Endothelial cell of umbilical vein (primary cell): ENCODE data around the gene CROCC. TPM values are rescaled to one million over a fixed set of nuclear protein-coding genes. Genes with fewer than 3 reads are reported as not detected.

Experiments
- BruUV-seq: library from RNA; stranded (reverse); fragments of 400-500 nt; replicated peaks from 2 replicates; lab custom pipeline; 2021; lab: Mats Ljungman, UMichigan
- CTCF ChIA-PET: fragments of 300-600, 350-600 bp; sonication (Branson Sonifier 250); formaldehyde crosslinking; loops from one replicate; lab custom pipeline; 2021; ENCODE audit warnings: antibody characterized with exemption, inconsistent platforms; lab: Charles Lee
- POLR2A ChIA-PET: fragments of 300-600, 350-600 bp; sonication (Branson Sonifier 250); formaldehyde crosslinking; loops from one replicate; lab custom pipeline; 2021; ENCODE audit warnings: antibody characterized with exemption, inconsistent platforms; lab: Charles Lee
- DNase-seq: peaks from one replicate; pipeline ENCODE4 v3.0.0-alpha.2; 2011; ENCODE audit warnings: low read depth, low spot score
- FAIRE-seq: peaks from 2 replicates; lab custom pipeline; 2011; peaks lifted over from hg19 to GRCh38; lab: Jason Lieb, UNC
- H2AFZ ChIP-seq: 2 replicates; pipeline ENCODE4 v1.6.0; 2012; ENCODE audit warnings: low read depth, low read length, control low read depth, inconsistent platforms
- H3K27ac ChIP-seq: 2 replicates; pipeline ENCODE4 v1.5.1; 2011; ENCODE audit warnings: low read depth, mild to moderate bottlenecking, control low read depth, low read length, moderate library complexity; ENCODE audit not compliant: insufficient read depth
- H3K27me3 ChIP-seq, 2 experiments: 2 replicates each; pipeline versions ENCODE4 v1.6.0 to v1.6.1; 2011; ENCODE audit warnings: low read length in 2 of 2, mixed read lengths in 1 of 2; ENCODE audit not compliant: control insufficient read depth in 2 of 2, insufficient read depth in 2 of 2
- H3K36me3 ChIP-seq, 2 experiments: 2 replicates in 1 of 2; 3 replicates in 1 of 2; pipeline ENCODE4 v1.5.1; 2011; ENCODE audit warnings: low read length in 2 of 2, mild to moderate bottlenecking in 1 of 2, moderate library complexity in 1 of 2; ENCODE audit not compliant: control insufficient read depth in 2 of 2, insufficient read depth in 2 of 2; ENCODE audit errors: extremely low read depth in 1 of 2
- H3K4me1 ChIP-seq: 3 replicates; pipeline ENCODE4 v1.5.1; 2011; ENCODE audit warnings: mild to moderate bottlenecking, low read length; ENCODE audit not compliant: control insufficient read depth, insufficient read depth; ENCODE audit errors: extremely low read depth
- H3K4me2 ChIP-seq: 2 replicates; pipeline ENCODE4 v1.6.1; 2011; ENCODE audit warnings: low read length, control low read depth, mixed read lengths; ENCODE audit not compliant: insufficient read depth
- H3K4me3 ChIP-seq, 3 experiments: fragments of 200-600 bp in 1 of 3; sonication (generic), shearing (Covaris generic) in 1 of 3; replicated peaks in 1 of 3; 2 replicates each; pipeline ENCODE4 v1.5.1; 2011 to 2016; ENCODE audit warnings: control low read depth in 3 of 3, low read length in 3 of 3, mild to moderate bottlenecking in 2 of 3, inconsistent platforms in 1 of 3, low read depth in 1 of 3, moderate library complexity in 1 of 3; ENCODE audit not compliant: insufficient read depth in 1 of 3
- H3K79me2 ChIP-seq: 2 replicates; pipeline ENCODE4 v1.6.0; 2012; ENCODE audit warnings: low read length, inconsistent platforms; ENCODE audit not compliant: control insufficient read depth, insufficient read depth
- H3K9ac ChIP-seq: replicated peaks from 2 replicates; pipeline ENCODE3; 2011; ENCODE audit warnings: low read length, control low read depth; ENCODE audit not compliant: insufficient read depth; ENCODE audit errors: extremely low read depth
- H3K9me1 ChIP-seq: replicated peaks from 3 replicates; pipeline ENCODE4 v1.6.0; 2011; ENCODE audit warnings: mild to moderate bottlenecking, low read length; ENCODE audit not compliant: control insufficient read depth, insufficient read depth; ENCODE audit errors: extremely low read depth
- H3K9me3 ChIP-seq: replicated peaks from 2 replicates; pipeline ENCODE4 v1.5.1; 2012; ENCODE audit warnings: low read length, inconsistent platforms; ENCODE audit not compliant: control insufficient read depth, insufficient read depth
- H4K20me1 ChIP-seq: replicated peaks from 2 replicates; pipeline ENCODE3; 2011; ENCODE audit warnings: mild to moderate bottlenecking, low read length; ENCODE audit not compliant: control insufficient read depth, insufficient read depth; ENCODE audit errors: extremely low read depth
- EZH2 ChIP-seq: IDR thresholded peaks from 2 replicates; pipeline ENCODE4 v1.6.1; 2012; ENCODE audit warnings: borderline replicate concordance, low read depth, mild to moderate bottlenecking, moderate library complexity, low read length, inconsistent platforms; ENCODE audit not compliant: severe bottlenecking
- FOS ChIP-seq: IDR thresholded peaks from 2 replicates; pipeline ENCODE4 v1.6.1; 2011; ENCODE audit warnings: mild to moderate bottlenecking, low read length, moderate library complexity, borderline replicate concordance; ENCODE audit not compliant: insufficient read depth
- GATA2 ChIP-seq: IDR thresholded peaks from 2 replicates; pipeline ENCODE4 v1.7.0; 2011; ENCODE audit warnings: low read depth, mild to moderate bottlenecking, moderate library complexity, mixed read lengths, low read length; ENCODE audit not compliant: insufficient read length, insufficient read depth
- JUN ChIP-seq: IDR thresholded peaks from 2 replicates; pipeline ENCODE4 v1.6.1; 2011; ENCODE audit warnings: borderline replicate concordance, low read depth; ENCODE audit not compliant: insufficient read length, insufficient read depth
- MYC ChIP-seq: IDR thresholded peaks from one replicate; pipeline ENCODE4 v1.6.1; 2011; ENCODE audit warnings: mild to moderate bottlenecking, low read depth, low read length
- POLR2A ChIP-seq: IDR thresholded peaks from 2 replicates; pipeline ENCODE4 v1.6.1; 2012; ENCODE audit warnings: low read depth, mild to moderate bottlenecking, control low read depth, low read length
- POLR2AphosphoS5 ChIP-seq: IDR thresholded peaks from 2 replicates; pipeline ENCODE4 v1.6.1; 2012; ENCODE audit warnings: low read depth, mild to moderate bottlenecking, control low read depth, low read length, moderate library complexity; ENCODE audit not compliant: insufficient read depth
- dilution Hi-C: fragments of 300-500 bp; cut with MboI; formaldehyde crosslinking; loops from one replicate; pipeline ENCODE4 v1.15.0; 2019; ENCODE audit warnings: low sequenced_read_pairs; ENCODE audit not compliant: extremely low pct_ligation_motif_present
- intact Hi-C: fragments of 100-400 bp; cut with micrococcal nuclease; formaldehyde crosslinking; loops from one replicate; pipeline ENCODE4 v1.10.0; 2022
- polyA plus RNA-seq, 4 experiments: library from polyadenylated mRNA; depleted of rRNA in 3 of 4; stranded (reverse) in 3 of 4; unstranded in 1 of 4; fragments of >200 nt; gene quantifications; 2 replicates each; pipeline versions ENCODE4 v1.2.1 to v1.2.3, GENCODE V29; 2011 to 2012; ENCODE audit warnings: missing spikeins in 1 of 4
- total RNA-seq: library from RNA; stranded (reverse); gene quantifications from 2 replicates; pipeline ENCODE4 v1.2.3, GENCODE V29; 2021
- TF ChIP-seq, protein P1 (sequence below), 2 donors: IDR thresholded peaks; 1 replicate in 1 of 2; 2 replicates in 1 of 2; pipeline ENCODE4 v1.5.1; 2011; ENCODE audit warnings: low read length in 2 of 2, mild to moderate bottlenecking in 2 of 2, moderate library complexity in 2 of 2, control low read depth in 1 of 2, inconsistent platforms in 1 of 2, low read depth in 1 of 2; ENCODE audit not compliant: insufficient read depth in 1 of 2; ENCODE audit errors: extremely low read depth in 1 of 2
- TF ChIP-seq, protein P2 (sequence below): IDR thresholded peaks from 2 replicates; pipeline ENCODE4 v1.6.1; 2011; ENCODE audit not compliant: insufficient read depth, insufficient read length

CROCC gene
- total and polyA plus RNA-seq, 2 donors (not counting 3 experiments of a cell fraction or from before 2014, with no cell fraction given), result 18.3 to 35.5 TPM

DNA sequence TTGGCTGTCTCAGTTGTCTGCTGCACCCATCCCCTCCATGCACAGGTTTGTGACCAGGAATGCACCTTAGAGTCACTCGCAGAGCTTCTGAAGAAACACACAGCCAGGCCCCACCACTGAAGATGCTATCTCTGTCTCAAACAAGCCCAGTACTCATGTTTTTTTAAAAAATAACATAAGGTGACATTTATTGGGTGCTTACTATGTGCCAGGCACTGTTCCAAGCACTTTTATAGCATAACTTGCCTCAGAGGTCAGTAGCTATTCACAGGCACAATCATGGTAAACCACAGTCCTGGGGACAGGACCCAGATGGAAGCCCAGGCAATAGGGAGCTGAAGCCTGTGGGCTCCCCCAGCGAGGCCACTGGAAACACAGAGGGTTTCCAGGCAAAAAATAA lies 98.8 kb downstream of the CROCC start:
- no peak overlapping the region for H3K27ac ChIP-seq
- FAIRE-seq, result no peak
- ChIA-PET CTCF (interaction anchor here (1.2 kb wide), 1 partner anchor 60 kb away, joined by 3 read pairs; no protein-coding TSS in a partner anchor), POLR2A (no interaction called here)
- no TSS peak for BruUV-seq
- no peaks in the 10 kb centered on the region for H3K9me1 ChIP-seq
- peaks cover 18 to 39% of the 10 kb centered on the region in 2 experiments for H3K36me3 ChIP-seq
- no peaks in the 10 kb centered on the region for H3K79me2 ChIP-seq
- H3K9me3 ChIP-seq, result no peaks in the 10 kb centered on the region
- no peaks in the 10 kb centered on the region for H3K27me3 ChIP-seq
- H3K4me3 ChIP-seq, result no peak overlapping the region
- H4K20me1 ChIP-seq, result no peaks in the 10 kb centered on the region
- no peak for TF ChIP-seq GATA2
- TF ChIP-seq, protein P1, sequence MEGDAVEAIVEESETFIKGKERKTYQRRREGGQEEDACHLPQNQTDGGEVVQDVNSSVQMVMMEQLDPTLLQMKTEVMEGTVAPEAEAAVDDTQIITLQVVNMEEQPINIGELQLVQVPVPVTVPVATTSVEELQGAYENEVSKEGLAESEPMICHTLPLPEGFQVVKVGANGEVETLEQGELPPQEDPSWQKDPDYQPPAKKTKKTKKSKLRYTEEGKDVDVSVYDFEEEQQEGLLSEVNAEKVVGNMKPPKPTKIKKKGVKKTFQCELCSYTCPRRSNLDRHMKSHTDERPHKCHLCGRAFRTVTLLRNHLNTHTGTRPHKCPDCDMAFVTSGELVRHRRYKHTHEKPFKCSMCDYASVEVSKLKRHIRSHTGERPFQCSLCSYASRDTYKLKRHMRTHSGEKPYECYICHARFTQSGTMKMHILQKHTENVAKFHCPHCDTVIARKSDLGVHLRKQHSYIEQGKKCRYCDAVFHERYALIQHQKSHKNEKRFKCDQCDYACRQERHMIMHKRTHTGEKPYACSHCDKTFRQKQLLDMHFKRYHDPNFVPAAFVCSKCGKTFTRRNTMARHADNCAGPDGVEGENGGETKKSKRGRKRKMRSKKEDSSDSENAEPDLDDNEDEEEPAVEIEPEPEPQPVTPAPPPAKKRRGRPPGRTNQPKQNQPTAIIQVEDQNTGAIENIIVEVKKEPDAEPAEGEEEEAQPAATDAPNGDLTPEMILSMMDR (IDR thresholded peaks at IDR 0.05; ENCODE audit: extremely low read depth in 1 of 2, insufficient read depth in 1 of 2, low read depth in 1 of 2, low read length in 2 of 2), result no peak
- TF ChIP-seq, protein P2, sequence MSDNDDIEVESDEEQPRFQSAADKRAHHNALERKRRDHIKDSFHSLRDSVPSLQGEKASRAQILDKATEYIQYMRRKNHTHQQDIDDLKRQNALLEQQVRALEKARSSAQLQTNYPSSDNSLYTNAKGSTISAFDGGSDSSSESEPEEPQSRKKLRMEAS, result no peak
- no peak for TF ChIP-seq MYC
- no peak for TF ChIP-seq POLR2A
- no peak for TF ChIP-seq FOS
- TF ChIP-seq POLR2AphosphoS5, result no peak
- TF ChIP-seq JUN, result no peak
- no peak for TF ChIP-seq EZH2
- dilution Hi-C loops, result no loop called here
- H3K4me1 ChIP-seq, result peaks cover 6% of the 10 kb centered on the region
- H3K4me2 ChIP-seq, result no peak overlapping the region
- no peak for DNase-seq
- intact Hi-C loops, result no loop called here
- no peak overlapping the region for H2AFZ ChIP-seq
- H3K9ac ChIP-seq, result no peak overlapping the region
